ENCODE data around the gene DUSP11. TPM values are rescaled to one million over a fixed set of nuclear protein-coding genes. Genes with fewer than 3 reads are reported as not detected.

The DUSP11 gene
- total and polyA plus RNA-seq, 3 donors from 2014 or later = 32.2 to 56.3 (median 55.3) TPM

DNA sequence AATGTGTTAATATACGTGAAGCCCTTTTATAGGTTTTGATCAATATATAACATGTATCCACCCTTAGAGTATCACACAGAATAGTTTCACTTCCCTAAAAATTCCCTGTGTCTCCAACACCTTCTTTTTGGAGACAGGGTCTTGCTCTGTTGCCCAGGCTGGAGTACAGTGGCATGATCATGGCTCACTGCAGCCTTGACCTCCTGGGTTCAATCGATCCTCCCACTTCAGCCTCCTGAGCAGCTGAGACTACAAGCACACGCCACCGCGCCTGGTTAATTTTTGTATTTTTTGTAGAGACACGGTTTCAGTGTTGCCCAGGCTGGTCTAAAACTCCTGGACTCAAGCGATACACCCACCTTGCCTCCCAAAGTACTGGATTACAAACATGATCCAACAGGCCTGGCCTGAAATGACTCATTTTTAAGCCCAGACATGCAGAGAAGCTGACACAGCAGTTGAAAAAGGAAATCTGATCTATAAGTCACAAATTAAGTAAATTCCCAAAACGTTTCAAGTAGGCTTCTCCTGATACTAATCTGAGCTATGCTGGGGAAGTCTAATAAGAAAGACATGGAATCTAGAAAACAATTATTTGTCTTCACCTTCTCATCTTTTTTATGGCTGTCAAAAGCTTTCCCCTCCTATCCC, 2.9 kb downstream of the DUSP11 start:
- Histone ChIP-seq H3K9me3 (no peaks in the 10 kb centered on the region), H3K27me3 (no peaks in the 10 kb centered on the region), H3K36me3 (ENCODE audit: low read depth, missing control alignments) (no peaks in the 10 kb centered on the region), H3K4me3 (no peak overlapping the region), H3K27ac (peak overlapping the region in 1 of 2 donors; percentile 33), H3K4me1 (peaks cover 14% of the 10 kb centered on the region)
- intact Hi-C loops (cut with DNase I; ENCODE audit: low total_unique reads) = no loop called here
- DNase-seq = no peak
- no peak for TF ChIP-seq CTCF (IDR thresholded peaks at IDR 0.05)
- no peak for TF ChIP-seq POLR2A (IDR thresholded peaks at IDR 0.05)
- WGBS, 2 donors = 75 to 76% methylated on average over 8 of the region's 8 CpGs

DNA sequence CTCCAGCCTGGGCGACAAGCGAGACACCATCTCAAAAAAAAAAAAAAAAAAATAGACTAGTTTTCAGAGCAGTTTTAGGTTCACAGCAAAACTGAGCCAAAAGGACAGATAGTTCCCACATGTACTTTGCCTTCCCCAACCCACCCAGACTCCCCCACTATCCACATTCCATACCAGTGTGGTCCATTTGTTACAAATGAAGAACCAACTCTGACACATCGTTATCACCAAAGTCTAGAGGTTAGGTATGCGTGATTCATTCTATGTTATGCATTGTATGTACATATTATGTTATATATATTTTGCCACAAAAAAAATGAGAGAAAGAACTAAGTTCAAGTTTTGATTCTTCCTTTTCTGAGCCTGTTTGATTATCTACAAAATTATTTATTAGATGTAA, 3.5 kb downstream of the DUSP11 start:
- intact Hi-C loops (cut with DNase I; ENCODE audit: low total_unique reads) = no loop called here
- Histone ChIP-seq H3K27ac (no peak overlapping the region), H3K4me3 (no peak overlapping the region), H3K9me3 (no peaks in the 10 kb centered on the region), H3K4me1 (peaks cover 14% of the 10 kb centered on the region), H3K36me3 (ENCODE audit: low read depth, missing control alignments) (no peaks in the 10 kb centered on the region), H3K27me3 (no peaks in the 10 kb centered on the region)
- peak; percentile 32 for DNase-seq
- TF ChIP-seq POLR2A (IDR thresholded peaks at IDR 0.05) (no peak), CTCF (IDR thresholded peaks at IDR 0.05) (no peak)
- WGBS, 2 donors = 60% methylated on average over 4 of the region's 4 CpGs

GRCh38 chr2:73772819-73773218, 7.1 kb downstream of the DUSP11 start:
- intact Hi-C loops (cut with DNase I; ENCODE audit: low total_unique reads) = no loop called here
- TF ChIP-seq POLR2A (IDR thresholded peaks at IDR 0.05) (no peak), CTCF (IDR thresholded peaks at IDR 0.05) (no peak)
- H3K27ac ChIP-seq = peak overlapping the region in 1 of 2 donors; percentile 5
- no peaks in the 10 kb centered on the region for H3K9me3 ChIP-seq
- no peak for DNase-seq
- no peak overlapping the region for H3K4me3 ChIP-seq
- no peaks in the 10 kb centered on the region for H3K27me3 ChIP-seq
- H3K36me3 ChIP-seq (ENCODE audit: low read depth, missing control alignments) = no peaks in the 10 kb centered on the region
- peaks cover 4% of the 10 kb centered on the region for H3K4me1 ChIP-seq

DNA sequence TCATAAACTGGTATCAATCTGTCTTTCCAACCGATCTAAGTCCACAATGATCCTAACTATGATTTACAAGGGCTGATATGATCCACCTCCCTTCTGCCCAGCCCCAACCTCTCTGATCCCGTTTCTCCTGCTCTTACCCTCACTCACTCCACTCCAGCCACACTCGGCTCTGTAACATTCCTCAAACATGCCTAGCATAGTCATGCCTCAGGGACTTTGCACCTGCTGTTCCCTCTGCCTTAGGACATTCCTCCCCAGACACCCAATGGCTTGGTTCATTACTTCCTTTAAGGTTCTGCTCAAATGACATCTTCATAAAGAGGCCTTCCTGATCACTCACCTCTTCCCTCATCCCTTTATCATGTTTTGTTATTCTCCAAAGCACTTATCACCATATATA, 9.2 kb downstream of the DUSP11 start:
- TF ChIP-seq CTCF (IDR thresholded peaks at IDR 0.05) = no peak
- TF ChIP-seq POLR2A (IDR thresholded peaks at IDR 0.05) = no peak
- WGBS, 2 donors = 87 to 92% methylated on average over 3 of the region's 3 CpGs
- no peaks in the 10 kb centered on the region for H3K9me3 ChIP-seq
- H3K27me3 ChIP-seq = no peaks in the 10 kb centered on the region
- intact Hi-C loops (cut with DNase I; ENCODE audit: low total_unique reads) = no loop called here
- peaks cover 2% of the 10 kb centered on the region for H3K36me3 ChIP-seq (ENCODE audit: low read depth, missing control alignments)
- H3K4me3 ChIP-seq = no peak overlapping the region
- H3K4me1 ChIP-seq = no peaks in the 10 kb centered on the region
- H3K27ac ChIP-seq = no peak overlapping the region
- no peak for DNase-seq

DNA sequence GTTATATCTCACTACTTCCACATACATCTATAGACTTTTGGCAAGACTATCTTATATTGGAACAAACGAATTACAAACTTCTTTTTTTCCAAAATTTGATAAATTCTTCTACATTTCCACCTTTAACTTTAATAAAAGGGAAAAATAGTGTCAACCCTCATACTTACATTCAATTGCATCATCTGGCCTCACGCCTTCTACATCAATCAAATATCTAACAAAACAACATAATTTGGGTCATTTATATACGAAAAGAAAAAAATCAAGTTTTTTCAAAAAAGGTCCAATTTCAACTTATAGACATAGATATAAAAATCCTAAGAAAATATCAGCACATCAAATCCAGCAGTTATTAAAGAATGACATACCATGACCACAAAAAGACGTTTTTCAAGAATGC, 12.9 kb downstream of the DUSP11 start:
- intact Hi-C loops (cut with DNase I; ENCODE audit: low total_unique reads) = no loop called here
- TF ChIP-seq CTCF (IDR thresholded peaks at IDR 0.05) (no peak), POLR2A (IDR thresholded peaks at IDR 0.05) (no peak)
- Histone ChIP-seq H3K4me1 (no peaks in the 10 kb centered on the region), H3K27me3 (no peaks in the 10 kb centered on the region), H3K4me3 (no peak overlapping the region), H3K27ac (no peak overlapping the region), H3K9me3 (no peaks in the 10 kb centered on the region), H3K36me3 (ENCODE audit: low read depth, missing control alignments) (peaks cover 2% of the 10 kb centered on the region)
- no peak for DNase-seq
- WGBS, 2 donors = 91 to 95% methylated on average over 4 of the region's 4 CpGs
